Endothelial cell of umbilical vein (primary cell): ENCODE measurements around the gene TSPEAR.

ENCODE experiments used
- CTCF ChIP-seq, 2 donors: IDR thresholded peaks; 1 replicate in 1 of 2; 2 replicates in 1 of 2; pipeline ENCODE4 v1.5.1; 2011; ENCODE audit warnings: low read length in 2 of 2, mild to moderate bottlenecking in 2 of 2, moderate library complexity in 2 of 2, control low read depth in 1 of 2, inconsistent platforms in 1 of 2, low read depth in 1 of 2; ENCODE audit not compliant: insufficient read depth in 1 of 2; ENCODE audit errors: extremely low read depth in 1 of 2
- EZH2 ChIP-seq: IDR thresholded peaks from 2 replicates; pipeline ENCODE4 v1.6.1; 2012; ENCODE audit warnings: borderline replicate concordance, low read depth, mild to moderate bottlenecking, moderate library complexity, low read length, inconsistent platforms; ENCODE audit not compliant: severe bottlenecking
- GATA2 ChIP-seq: IDR thresholded peaks from 2 replicates; pipeline ENCODE4 v1.7.0; 2011; ENCODE audit warnings: low read depth, mild to moderate bottlenecking, moderate library complexity, mixed read lengths, low read length; ENCODE audit not compliant: insufficient read length, insufficient read depth
- MAX ChIP-seq: IDR thresholded peaks from 2 replicates; pipeline ENCODE4 v1.6.1; 2011; ENCODE audit not compliant: insufficient read depth, insufficient read length
- POLR2A ChIP-seq: IDR thresholded peaks from 2 replicates; pipeline ENCODE4 v1.6.1; 2012; ENCODE audit warnings: low read depth, mild to moderate bottlenecking, control low read depth, low read length
- POLR2AphosphoS5 ChIP-seq: IDR thresholded peaks from 2 replicates; pipeline ENCODE4 v1.6.1; 2012; ENCODE audit warnings: low read depth, mild to moderate bottlenecking, control low read depth, low read length, moderate library complexity; ENCODE audit not compliant: insufficient read depth

GRCh38 chr21:44528634-44528995 is 182.8 kb downstream of the TSPEAR start:
- TF ChIP-seq CTCF (IDR thresholded peaks at IDR 0.05; ENCODE audit: extremely low read depth in 1 of 2, insufficient read depth in 1 of 2, low read depth in 1 of 2, low read length in 2 of 2) = no peak
- no peak for TF ChIP-seq POLR2A
- no peak for TF ChIP-seq POLR2AphosphoS5
- no peak for TF ChIP-seq MAX
- TF ChIP-seq EZH2 = no peak
- TF ChIP-seq GATA2 = no peak
